Midbrain (tissue), 1 donor: ENCODE measurements around the gene NCK1.
A peak's percentile ranks its signal among the peaks of the same experiment; 100 is the strongest.

Experiments used
- DNase-seq: peaks from one replicate; lab custom pipeline; 2025; lab: John Stamatoyannopoulos, UW

NCK1 gene

DNA sequence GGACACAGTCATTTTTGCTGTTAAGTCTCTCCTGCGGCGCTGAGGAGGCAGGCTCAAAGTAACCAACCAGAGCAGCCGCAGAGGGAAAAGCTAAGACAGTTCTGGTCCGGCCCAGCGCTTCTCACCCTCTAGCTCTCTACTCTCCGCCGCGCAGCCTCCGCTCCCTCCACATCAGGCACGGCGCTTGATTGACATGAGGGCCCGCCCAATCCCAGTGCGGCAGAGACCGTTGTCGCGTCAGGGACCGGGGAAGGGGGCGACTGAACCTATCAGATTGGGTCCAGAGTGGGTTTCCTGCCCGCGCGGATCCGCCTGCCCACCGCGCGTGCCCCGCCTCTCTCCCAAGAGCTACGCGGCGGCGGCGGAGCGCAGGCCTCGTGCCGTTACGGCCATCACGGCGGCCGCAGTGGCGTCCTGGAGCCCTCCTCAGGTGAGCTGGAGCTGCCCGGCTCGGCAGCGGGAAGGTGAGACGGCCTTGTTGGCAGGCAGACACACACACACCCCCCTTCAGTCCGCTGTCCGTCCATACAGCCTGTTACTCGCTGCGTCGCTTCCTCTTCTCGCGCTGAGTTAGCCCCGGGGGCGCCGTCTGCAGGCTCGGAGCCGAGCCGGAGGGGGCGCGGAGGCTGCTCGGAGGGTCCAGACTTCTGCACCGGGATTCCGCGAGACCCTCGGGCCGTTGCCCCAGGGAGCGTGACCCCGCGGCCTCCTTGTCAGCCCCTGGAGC lies at the start of gene NCK1:
Gene NCK1, plus strand, starts transcription at position 319 of the 727 bp plus-strand sequence. CDS start 65,794 bp downstream, outside the sequence.
- peak; percentile 98 for DNase-seq

- peak; percentile 48 for DNase-seq
These were observed 44.6 kb upstream of the NCK1 start for GRCh38 chr3:136817448-136817847.

GRCh38 chr3:136818191-136818768 lies 43.7 kb upstream of the NCK1 start:
- DNase-seq: no peak

- DNase-seq: peak; percentile 72
These were observed 43.1 kb upstream of the NCK1 start, which contains the start of gene SLC35G2 for GRCh38 chr3:136818769-136819391. TSS of gene SLC35G2 (plus strand) at chr3:136819126. CDS start at chr3:136854461, 35,335 bp downstream.

GRCh38 chr3:136819392-136819730 lies 42.6 kb upstream of the NCK1 start:
- DNase-seq: no peak

- no peak for DNase-seq
These were observed 42.0 kb upstream of the NCK1 start for GRCh38 chr3:136819731-136820679.

- DNase-seq: no peak
These were observed 30.5 kb upstream of the NCK1 start for GRCh38 chr3:136831461-136831860.

DNA sequence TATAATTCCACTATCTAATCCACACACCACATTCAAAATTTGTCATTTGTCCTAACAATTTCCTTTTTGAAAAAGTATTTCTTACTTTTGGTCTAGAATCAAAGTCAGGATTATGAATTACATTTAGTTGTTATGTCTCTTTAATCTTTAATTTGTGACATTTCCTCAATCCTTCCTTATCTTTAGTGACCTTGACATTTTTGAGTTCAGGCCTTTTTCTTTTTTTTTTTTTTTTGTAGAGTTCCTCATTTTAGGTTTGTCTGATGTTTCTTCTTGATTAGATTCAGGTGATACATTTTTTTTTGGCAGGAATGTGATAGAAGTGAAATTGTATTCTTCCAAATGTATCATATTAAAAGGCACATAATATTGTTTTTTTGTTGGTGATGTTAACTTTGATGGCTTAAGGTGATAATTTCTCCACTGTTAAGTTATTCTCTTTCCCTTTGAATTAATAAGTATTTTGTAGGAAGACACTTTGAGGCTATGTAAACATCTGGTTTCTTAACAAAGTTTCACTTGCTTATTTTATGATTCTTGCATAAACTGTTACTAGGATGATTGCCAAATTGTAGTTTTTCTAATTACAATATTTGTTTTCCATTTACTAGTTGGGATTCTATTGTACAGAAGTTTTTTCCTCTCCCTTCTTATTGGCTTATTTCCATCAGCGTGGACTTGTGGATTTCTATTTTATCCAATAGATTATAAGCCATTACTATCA lies 26.8 kb upstream of the NCK1 start:
- DNase-seq: no peak

- DNase-seq: no peak
These were observed 26.0 kb upstream of the NCK1 start for GRCh38 chr3:136835813-136836510.

DNA sequence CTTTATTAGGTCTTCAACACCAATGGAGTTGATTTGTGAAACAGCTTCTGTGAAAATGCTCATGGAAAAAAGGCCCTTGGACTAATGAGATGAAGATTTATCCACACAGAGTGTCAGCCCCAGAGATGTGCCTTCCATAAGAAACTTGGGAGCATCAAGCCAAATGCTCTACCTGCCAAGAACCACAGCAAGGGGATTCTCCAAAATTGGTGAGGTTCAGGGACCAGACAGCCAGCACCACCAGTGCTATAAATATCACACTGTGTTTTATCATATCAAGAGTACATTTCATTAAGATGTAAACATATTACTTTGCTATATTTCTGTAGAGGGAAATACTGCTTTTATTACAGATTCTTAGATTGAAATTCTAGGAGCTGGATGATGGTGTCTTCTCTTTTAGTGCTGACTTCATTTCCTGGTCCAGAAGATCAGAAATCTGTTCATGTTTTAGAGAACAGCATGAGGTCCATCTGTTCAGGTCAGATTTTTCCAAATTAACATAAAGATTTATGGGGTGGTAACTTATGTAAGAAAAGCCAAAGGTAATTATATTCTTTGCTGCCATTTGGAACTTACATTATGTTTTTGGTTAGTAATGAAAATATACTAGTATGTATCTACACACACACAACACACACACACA lies 25.4 kb upstream of the NCK1 start:
- no peak for DNase-seq

DNA sequence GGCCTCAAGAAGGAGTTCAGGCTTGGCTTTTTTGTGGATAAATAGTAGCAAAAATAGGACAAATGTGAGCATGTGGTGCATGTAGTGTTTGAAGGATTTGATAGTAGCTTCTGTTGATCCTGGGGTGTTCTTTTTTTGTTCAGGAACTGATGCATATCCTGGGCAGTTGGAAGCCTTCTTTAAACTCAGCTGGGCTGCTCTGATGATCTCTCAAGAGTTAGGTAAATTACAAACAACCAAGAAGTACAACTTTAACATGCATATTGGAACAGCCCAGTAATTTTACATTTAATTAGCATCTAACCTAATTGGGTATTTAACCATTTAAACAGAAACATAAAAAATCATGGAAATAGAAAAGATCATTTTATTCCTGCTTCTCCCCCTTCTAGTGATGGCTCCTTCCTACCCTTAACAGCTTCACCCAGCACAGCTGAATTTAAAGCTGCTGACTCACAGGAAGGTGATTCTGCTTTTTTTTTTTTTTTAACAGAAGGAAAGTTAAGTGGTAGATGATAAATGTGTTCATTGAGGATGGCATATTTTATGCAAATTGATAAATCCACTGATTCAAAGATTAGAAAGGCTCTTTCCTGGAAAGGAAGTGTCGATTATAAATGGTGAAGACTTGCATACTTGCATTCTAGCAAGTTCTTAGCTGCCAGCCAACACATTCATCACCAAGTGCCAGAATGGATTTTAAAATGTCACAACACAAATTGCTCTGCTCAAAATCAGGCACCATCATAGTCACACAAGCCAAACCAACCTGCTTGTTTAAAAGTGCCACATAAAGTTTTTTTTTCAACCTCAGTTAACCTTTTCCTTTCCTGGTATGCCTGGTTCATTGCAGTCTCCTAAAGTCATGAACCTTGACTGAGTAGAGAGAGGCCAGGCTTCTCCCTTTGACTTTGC lies 23.1 kb upstream of the NCK1 start:
- no peak for DNase-seq

- DNase-seq: no peak
These were observed 22.5 kb upstream of the NCK1 start for GRCh38 chr3:136839556-136839931.

DNA sequence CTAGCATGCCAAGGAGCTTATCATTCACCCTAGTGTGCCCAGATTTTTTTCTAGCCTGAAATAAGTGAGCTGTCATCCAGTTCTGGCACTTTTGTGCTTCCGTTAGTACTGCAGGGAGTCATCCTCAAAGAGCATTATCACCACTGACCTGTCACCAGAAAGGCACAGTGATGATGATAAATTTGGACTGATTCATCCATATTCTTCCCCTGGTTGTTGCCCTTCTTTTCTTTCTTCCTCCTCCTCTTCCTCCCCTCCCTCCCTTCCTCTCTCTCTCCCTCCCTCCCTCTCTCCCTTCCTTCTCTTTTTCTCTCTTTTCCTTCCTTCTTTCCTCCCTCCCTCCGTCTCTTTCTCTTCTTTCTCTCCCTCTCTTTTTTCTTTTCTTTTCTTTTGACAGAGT lies 21.8 kb upstream of the NCK1 start:
- no peak for DNase-seq

DNA sequence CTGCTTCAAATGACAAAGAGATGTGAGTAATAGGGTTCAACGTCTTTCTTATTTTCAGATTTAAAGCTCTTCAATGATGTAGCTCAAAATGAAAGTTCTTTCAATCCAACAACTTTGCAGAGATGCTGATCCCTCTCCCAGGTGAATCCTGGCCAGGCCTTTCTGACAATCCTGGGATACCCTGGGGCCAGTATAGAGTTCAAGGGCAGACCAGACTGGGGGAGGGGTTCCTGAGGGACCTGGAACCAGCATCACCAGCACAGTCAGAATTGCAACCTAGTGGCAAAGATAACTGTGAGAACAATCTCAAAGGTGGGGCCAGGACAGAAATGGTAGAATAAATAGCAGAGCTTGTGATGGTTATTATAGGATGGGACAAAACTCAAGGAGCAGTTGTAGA lies 19.7 kb upstream of the NCK1 start:
- no peak for DNase-seq

DNA sequence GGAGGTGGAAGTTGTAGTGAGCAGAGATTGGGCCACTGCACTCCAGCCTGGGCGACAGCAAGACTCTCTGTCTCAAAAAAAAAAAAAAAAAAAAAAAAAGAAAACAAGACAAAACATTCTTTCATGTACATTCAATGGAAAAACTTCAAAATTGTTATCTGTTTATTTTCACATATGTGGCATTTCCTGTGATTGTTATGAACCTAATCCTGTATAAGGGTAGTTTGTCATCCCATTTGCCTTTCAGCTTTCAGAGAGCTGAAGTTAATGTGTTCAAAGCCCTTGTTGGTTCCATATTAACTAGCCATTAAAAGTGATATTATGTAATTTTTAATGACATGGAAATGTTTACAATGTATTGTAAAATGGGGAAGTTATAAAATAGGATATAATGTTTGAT lies 17.3 kb upstream of the NCK1 start:
- DNase-seq: no peak

DNA sequence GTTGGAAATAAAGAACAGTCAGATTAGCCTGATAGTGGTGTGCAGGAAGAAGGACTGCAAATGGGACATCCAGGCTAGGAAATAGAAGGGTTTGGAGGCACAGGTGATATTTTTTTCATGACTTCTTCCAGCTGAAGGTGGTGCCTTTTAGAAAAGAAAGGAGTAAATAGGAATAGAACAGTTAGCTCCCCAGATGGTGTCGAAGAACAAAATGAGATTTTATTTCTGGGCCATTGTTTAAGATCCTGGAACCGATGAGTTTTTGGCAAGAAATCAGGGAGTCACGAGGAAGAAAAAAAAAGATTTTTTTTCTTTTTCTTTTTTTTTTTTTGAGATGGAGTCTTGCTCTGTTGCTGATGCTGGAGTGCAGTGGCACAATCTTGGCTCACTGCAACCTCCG lies 9.8 kb upstream of the NCK1 start:
- no peak for DNase-seq

DNA sequence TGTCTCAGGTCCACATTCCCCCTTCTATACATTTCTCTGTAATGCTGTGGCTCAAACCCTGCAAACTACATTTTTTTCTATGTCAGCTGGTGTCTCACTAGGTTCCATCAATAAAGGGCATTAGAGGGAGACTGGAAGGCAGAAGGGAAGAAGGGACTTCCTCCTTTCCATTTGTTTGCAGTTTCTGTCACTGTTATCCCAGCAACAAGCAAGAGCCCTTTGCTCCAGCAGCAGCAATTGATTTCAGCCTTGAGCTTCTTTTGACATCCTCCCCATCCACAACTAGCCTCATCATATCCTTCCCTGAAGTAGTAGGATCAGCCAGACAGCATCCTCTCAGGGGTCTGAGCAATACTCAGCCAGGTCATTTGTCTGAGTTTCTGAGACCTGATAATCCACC lies 5.3 kb upstream of the NCK1 start:
- DNase-seq: no peak

GRCh38 chr3:136858381-136858780 lies 3.6 kb upstream of the NCK1 start:
- peak; percentile 25 for DNase-seq

- peak; percentile 8 for DNase-seq
These were observed 1.5 kb upstream of the NCK1 start for GRCh38 chr3:136860541-136860940.
